ENCODE measurements around the gene EIF2A.

DNA sequence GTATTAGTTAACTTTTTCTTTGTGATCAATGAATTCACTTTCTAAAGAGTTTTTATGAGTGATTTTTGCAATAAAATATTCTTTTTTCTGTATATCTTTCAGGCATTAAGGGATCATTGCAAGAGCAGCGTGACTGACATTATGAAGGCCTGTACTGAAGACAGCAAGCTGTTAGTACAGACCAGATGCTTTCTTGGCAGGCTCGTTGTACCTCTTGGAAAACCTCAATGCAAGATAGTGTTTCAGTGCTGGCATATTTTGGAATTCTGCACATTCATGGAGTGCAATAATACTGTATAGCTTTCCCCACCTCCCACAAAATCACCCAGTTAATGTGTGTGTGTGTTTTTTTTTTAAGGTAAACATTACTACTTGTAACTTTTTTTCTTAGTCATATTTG, 81.0 kb downstream of the EIF2A start:
- TF ChIP-seq POLR2A (IDR thresholded peaks at IDR 0.05): no peak
- TF ChIP-seq, protein P1, sequence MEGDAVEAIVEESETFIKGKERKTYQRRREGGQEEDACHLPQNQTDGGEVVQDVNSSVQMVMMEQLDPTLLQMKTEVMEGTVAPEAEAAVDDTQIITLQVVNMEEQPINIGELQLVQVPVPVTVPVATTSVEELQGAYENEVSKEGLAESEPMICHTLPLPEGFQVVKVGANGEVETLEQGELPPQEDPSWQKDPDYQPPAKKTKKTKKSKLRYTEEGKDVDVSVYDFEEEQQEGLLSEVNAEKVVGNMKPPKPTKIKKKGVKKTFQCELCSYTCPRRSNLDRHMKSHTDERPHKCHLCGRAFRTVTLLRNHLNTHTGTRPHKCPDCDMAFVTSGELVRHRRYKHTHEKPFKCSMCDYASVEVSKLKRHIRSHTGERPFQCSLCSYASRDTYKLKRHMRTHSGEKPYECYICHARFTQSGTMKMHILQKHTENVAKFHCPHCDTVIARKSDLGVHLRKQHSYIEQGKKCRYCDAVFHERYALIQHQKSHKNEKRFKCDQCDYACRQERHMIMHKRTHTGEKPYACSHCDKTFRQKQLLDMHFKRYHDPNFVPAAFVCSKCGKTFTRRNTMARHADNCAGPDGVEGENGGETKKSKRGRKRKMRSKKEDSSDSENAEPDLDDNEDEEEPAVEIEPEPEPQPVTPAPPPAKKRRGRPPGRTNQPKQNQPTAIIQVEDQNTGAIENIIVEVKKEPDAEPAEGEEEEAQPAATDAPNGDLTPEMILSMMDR (IDR thresholded peaks at IDR 0.05): no peak
